DND-41 (cell line): Measurements from ENCODE around the gene TMEM14C.

ENCODE experiments used
- EZH2 ChIP-seq: IDR thresholded peaks from 3 replicates; pipeline ENCODE4 v1.6.1; 2012; ENCODE audit warnings: borderline replicate concordance, low read depth, mild to moderate bottlenecking, moderate library complexity, low read length, inconsistent platforms; ENCODE audit not compliant: severe bottlenecking
- TF ChIP-seq, protein P1 (sequence below): IDR thresholded peaks from 2 replicates; pipeline ENCODE4 v1.5.1; 2012; ENCODE audit warnings: borderline replicate concordance, low read length, moderate library complexity, mild to moderate bottlenecking; ENCODE audit not compliant: poor library complexity, severe bottlenecking; ENCODE audit errors: extremely low read depth

DNA sequence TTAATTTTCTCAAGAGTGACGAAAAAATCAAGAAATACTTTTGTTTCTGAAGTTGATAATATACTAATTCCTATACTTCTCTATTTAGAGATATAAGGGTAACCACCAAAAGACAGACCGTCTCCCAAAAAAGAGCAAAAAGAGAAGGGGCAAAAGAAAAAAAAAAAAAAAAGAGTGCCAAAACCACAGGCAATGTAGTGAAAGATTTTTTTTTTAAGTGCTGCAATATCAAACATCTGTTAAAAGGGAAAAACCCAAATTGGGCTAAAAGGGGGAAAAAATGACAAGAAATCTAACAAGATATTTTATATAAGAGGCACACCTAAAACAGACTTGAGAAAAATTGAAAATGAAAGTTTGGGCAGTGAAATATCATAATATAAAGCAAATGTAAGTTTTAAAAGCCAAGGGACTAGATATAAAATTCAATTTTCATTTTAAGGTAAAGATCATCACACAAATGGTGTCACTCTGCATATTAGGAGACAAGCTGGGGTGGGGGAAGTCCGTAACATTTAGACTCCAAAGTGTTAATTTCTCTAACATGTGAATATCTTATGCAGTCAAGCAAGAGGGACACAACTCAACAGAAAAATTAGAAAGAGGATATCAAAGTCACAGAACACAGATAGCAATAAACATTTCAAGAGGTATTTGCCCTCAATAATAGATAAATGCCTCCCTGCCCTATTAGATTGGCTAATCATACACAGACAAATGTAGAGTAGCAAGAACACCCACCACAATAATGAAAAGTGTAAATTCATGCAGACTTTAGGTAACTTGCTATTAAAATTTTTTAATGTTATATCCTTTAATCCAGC, 37.6 kb upstream of the TMEM14C start:
- TF ChIP-seq, protein P1, sequence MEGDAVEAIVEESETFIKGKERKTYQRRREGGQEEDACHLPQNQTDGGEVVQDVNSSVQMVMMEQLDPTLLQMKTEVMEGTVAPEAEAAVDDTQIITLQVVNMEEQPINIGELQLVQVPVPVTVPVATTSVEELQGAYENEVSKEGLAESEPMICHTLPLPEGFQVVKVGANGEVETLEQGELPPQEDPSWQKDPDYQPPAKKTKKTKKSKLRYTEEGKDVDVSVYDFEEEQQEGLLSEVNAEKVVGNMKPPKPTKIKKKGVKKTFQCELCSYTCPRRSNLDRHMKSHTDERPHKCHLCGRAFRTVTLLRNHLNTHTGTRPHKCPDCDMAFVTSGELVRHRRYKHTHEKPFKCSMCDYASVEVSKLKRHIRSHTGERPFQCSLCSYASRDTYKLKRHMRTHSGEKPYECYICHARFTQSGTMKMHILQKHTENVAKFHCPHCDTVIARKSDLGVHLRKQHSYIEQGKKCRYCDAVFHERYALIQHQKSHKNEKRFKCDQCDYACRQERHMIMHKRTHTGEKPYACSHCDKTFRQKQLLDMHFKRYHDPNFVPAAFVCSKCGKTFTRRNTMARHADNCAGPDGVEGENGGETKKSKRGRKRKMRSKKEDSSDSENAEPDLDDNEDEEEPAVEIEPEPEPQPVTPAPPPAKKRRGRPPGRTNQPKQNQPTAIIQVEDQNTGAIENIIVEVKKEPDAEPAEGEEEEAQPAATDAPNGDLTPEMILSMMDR: no peak
- no peak for TF ChIP-seq EZH2
